Head of caudate nucleus (tissue), 42 donors: ENCODE data around the gene HES5.
A peak's percentile ranks its signal among the peaks of the same experiment; 100 is the strongest.
"Not testable (repeated sequence)": the region's sequence is repeated elsewhere in the genome, so short reads cannot be mapped to it uniquely, and the experiment has no call there.

Experiments
- DNase-seq, 42 donors: peaks; one replicate each; pipeline versions ENCODE4 v3.0.0 to v3.0.0-alpha.2; 2020 to 2021; ENCODE audit warnings: mixed read lengths in 7 of 42
- intact Hi-C: fragments of 100-400 bp; cut with DNase I; formaldehyde crosslinking; loops from one replicate; pipeline ENCODE4 v1.15.0; 2022

The HES5 gene

GRCh38 chr1:2550309-2550861, 20.3 kb upstream of the HES5 start:
- DNase-seq, intact Hi-C loops: not testable (repeated sequence)

GRCh38 chr1:2549367-2550029, 19.4 kb upstream of the HES5 start:
- DNase-seq, intact Hi-C loops: not testable (repeated sequence)

GRCh38 chr1:2548068-2548589, 18.1 kb upstream of the HES5 start:
- intact Hi-C loops, result loop anchor here (1.0 kb wide), 1 partner anchor 134 kb away; no protein-coding TSS in a partner anchor
- peak in 41 of 42 donors; percentile 74 to 93 (median 85) for DNase-seq

- no peak for DNase-seq
- intact Hi-C loops, result loop anchor here (1.0 kb wide), 1 partner anchor 133 kb away; no protein-coding TSS in a partner anchor
These were observed 17.4 kb upstream of the HES5 start for GRCh38 chr1:2547210-2548067.

GRCh38 chr1:2546515-2547209, 16.6 kb upstream of the HES5 start:
- intact Hi-C loops, result no loop called here
- DNase-seq, result peak in 23 of 42 donors; percentile 40 to 70 (median 52)

GRCh38 chr1:2545754-2546514, 15.9 kb upstream of the HES5 start:
- intact Hi-C loops, result no loop called here
- peak in 40 of 42 donors; percentile 54 to 89 (median 79) for DNase-seq

GRCh38 chr1:2544875-2545640, 15.0 kb upstream of the HES5 start:
- peak in 9 of 42 donors; percentile 30 to 58 (median 50) for DNase-seq
- intact Hi-C loops, result no loop called here

GRCh38 chr1:2544093-2544874, 14.2 kb upstream of the HES5 start:
- intact Hi-C loops, result no loop called here
- DNase-seq, result peak in 17 of 42 donors; percentile 22 to 75 (median 48)

GRCh38 chr1:2543543-2544092, 13.6 kb upstream of the HES5 start:
- DNase-seq, result peak in 34 of 42 donors; percentile 49 to 83 (median 70)
- intact Hi-C loops, result no loop called here

- intact Hi-C loops, result no loop called here
- DNase-seq, result peak in 1 of 42 donors; percentile 37
These were observed 12.3 kb upstream of the HES5 start for GRCh38 chr1:2542246-2542915.

- no peak for DNase-seq
- intact Hi-C loops, result no loop called here
These were observed 11.7 kb upstream of the HES5 start for GRCh38 chr1:2541619-2542245.

- DNase-seq, result peak in 4 of 42 donors; percentile 11 to 50 (median 32)
- intact Hi-C loops, result no loop called here
These were observed 10.9 kb upstream of the HES5 start for GRCh38 chr1:2540816-2541492.

GRCh38 chr1:2539312-2539907, 9.3 kb upstream of the HES5 start:
- intact Hi-C loops, result no loop called here
- peak in 1 of 42 donors; percentile 37 for DNase-seq

- intact Hi-C loops, result no loop called here
- no peak for DNase-seq
These were observed 8.8 kb upstream of the HES5 start for GRCh38 chr1:2538872-2539271.
